ENCODE measurements around the gene FAM89A.
"Not testable (repeated sequence)": the region's sequence is repeated elsewhere in the genome, so short reads cannot be mapped to it uniquely, and the experiment has no call there.

FAM89A gene

GRCh38 chr1:231053493-231054162 is 13.6 kb upstream of the FAM89A start:
- no peak for DNase-seq

- no peak for DNase-seq
Observed at GRCh38 chr1:231052777-231053176, 12.7 kb upstream of the FAM89A start.

GRCh38 chr1:231050932-231051331 is 10.9 kb upstream of the FAM89A start:
- not testable (repeated sequence) for DNase-seq

GRCh38 chr1:231050395-231050794 is 10.3 kb upstream of the FAM89A start:
- DNase-seq = no peak

GRCh38 chr1:231049121-231049979 is 9.3 kb upstream of the FAM89A start:
- no peak for DNase-seq

GRCh38 chr1:231048419-231048818 is 8.4 kb upstream of the FAM89A start:
- not testable (repeated sequence) for DNase-seq

- DNase-seq = not testable (repeated sequence)
Observed at GRCh38 chr1:231047529-231047928, 7.5 kb upstream of the FAM89A start.

- no peak for DNase-seq
Observed at GRCh38 chr1:231046730-231047395, 6.8 kb upstream of the FAM89A start.

GRCh38 chr1:231045921-231046729 is 6.1 kb upstream of the FAM89A start:
- not testable (repeated sequence) for DNase-seq

GRCh38 chr1:231045286-231045685 is 5.2 kb upstream of the FAM89A start:
- DNase-seq = no peak

- no peak for DNase-seq
Observed at GRCh38 chr1:231044588-231044987, 4.5 kb upstream of the FAM89A start.

- no peak for DNase-seq
Observed at GRCh38 chr1:231041719-231042261, 1.7 kb upstream of the FAM89A start.

GRCh38 chr1:231040800-231041718 is 1.0 kb upstream of the FAM89A start:
- no peak for DNase-seq

- no peak for DNase-seq
Observed at GRCh38 chr1:231039161-231040018, 664 bp downstream of the FAM89A start.

GRCh38 chr1:231037585-231038517 is 2.2 kb downstream of the FAM89A start:
- no peak for DNase-seq

- no peak for DNase-seq
Observed at GRCh38 chr1:231036416-231036815, 3.6 kb downstream of the FAM89A start.

- no peak for DNase-seq
Observed at GRCh38 chr1:231035799-231036198, 4.3 kb downstream of the FAM89A start.

- DNase-seq = no peak
Observed at GRCh38 chr1:231032963-231033362, 7.1 kb downstream of the FAM89A start.

GRCh38 chr1:231029841-231030240 is 10.2 kb downstream of the FAM89A start:
- no peak for DNase-seq

Data from NCI-H748 treated with DMSO at 0.1 percent for 48 hours (cell line).